MM.1S (cell line): ENCODE results near the gene SRGAP3.

Experiments
- EZH2 ChIP-seq: fragments of 300-600 bp; sonication (generic); optimal IDR thresholded peaks from 2 replicates; pipeline ENCODE3; 2017; ENCODE audit warnings: low read depth, mild to moderate bottlenecking, antibody characterized with exemption, low read length, mixed read lengths
- TF ChIP-seq, protein P1 (sequence below): fragments of 300-600 bp; sonication (generic); IDR thresholded peaks from 2 replicates; pipeline ENCODE4 v1.5.1; 2016; ENCODE audit warnings: antibody characterized with exemption, low read length, mixed read lengths

DNA sequence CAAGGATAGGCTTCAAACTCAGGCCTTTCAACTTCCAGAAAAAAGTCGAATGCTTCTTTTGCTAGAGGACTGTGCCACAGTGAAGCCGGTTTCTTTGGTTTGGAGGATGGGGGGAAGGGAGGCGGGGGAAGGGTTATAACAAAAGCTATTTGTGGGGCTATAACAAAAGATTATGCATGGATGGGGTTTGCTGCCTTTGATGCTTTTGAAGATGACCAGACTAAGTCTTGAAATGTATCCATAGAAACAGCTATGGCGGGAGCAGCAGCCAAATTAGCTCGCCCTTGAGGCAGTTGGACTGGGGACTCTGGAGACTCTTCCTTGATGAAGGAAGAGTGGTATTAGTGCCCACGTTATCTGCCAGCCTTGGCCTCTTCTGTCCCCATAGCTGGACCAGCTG is 47.5 kb downstream of the SRGAP3 start:
- TF ChIP-seq, protein P1, sequence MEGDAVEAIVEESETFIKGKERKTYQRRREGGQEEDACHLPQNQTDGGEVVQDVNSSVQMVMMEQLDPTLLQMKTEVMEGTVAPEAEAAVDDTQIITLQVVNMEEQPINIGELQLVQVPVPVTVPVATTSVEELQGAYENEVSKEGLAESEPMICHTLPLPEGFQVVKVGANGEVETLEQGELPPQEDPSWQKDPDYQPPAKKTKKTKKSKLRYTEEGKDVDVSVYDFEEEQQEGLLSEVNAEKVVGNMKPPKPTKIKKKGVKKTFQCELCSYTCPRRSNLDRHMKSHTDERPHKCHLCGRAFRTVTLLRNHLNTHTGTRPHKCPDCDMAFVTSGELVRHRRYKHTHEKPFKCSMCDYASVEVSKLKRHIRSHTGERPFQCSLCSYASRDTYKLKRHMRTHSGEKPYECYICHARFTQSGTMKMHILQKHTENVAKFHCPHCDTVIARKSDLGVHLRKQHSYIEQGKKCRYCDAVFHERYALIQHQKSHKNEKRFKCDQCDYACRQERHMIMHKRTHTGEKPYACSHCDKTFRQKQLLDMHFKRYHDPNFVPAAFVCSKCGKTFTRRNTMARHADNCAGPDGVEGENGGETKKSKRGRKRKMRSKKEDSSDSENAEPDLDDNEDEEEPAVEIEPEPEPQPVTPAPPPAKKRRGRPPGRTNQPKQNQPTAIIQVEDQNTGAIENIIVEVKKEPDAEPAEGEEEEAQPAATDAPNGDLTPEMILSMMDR = no peak
- no peak for TF ChIP-seq EZH2
